ENCODE data around the gene CCDC71.

CCDC71 gene

GRCh38 chr3:49124991-49125670, 41.0 kb downstream of the CCDC71 start:
- no peak for FAIRE-seq

GRCh38 chr3:49124203-49124602, 41.9 kb downstream of the CCDC71 start:
- no peak for FAIRE-seq

GRCh38 chr3:49123687-49124086, 42.4 kb downstream of the CCDC71 start:
- no peak for FAIRE-seq

GRCh38 chr3:49122886-49123545, 43.1 kb downstream of the CCDC71 start:
- no peak for FAIRE-seq

- FAIRE-seq, result no peak
These were observed 43.7 kb downstream of the CCDC71 start for GRCh38 chr3:49122451-49122850.

GRCh38 chr3:49122022-49122421, 44.1 kb downstream of the CCDC71 start:
- no peak for FAIRE-seq

- no peak for FAIRE-seq
These were observed 44.9 kb downstream of the CCDC71 start for GRCh38 chr3:49121132-49121736.

GRCh38 chr3:49120438-49121131, 45.5 kb downstream of the CCDC71 start, which contains the start of gene USP19:
TSS of gene USP19 (minus strand) at chr3:49120823. CDS start at chr3:49119145, 1,678 bp downstream.
- FAIRE-seq, result no peak

- FAIRE-seq, result no peak
These were observed 46.1 kb downstream of the CCDC71 start for GRCh38 chr3:49120096-49120437.

GRCh38 chr3:49119439-49119838, 46.7 kb downstream of the CCDC71 start:
- no peak for FAIRE-seq

- no peak for FAIRE-seq
These were observed 47.1 kb downstream of the CCDC71 start for GRCh38 chr3:49119036-49119435.

Data from islet of Langerhans (tissue), 1 donor.